SU-DHL-6 (cell line): Measurements from ENCODE around the gene CACNA2D4.

ENCODE experiments used
- H2AFZ ChIP-seq: fragments of 200-600 bp; sonication (generic); 2 replicates; pipeline ENCODE4 v1.6.1; 2014; ENCODE audit warnings: low read depth, mild to moderate bottlenecking, moderate library complexity, mixed read lengths, antibody characterized with exemption, low read length; ENCODE audit not compliant: severe bottlenecking
- H3F3A ChIP-seq: fragments of 200-600 bp; shearing (Covaris generic); 2 replicates; pipeline ENCODE4 v1.6.0; 2016; ENCODE audit warnings: antibody characterized with exemption, mild to moderate bottlenecking; ENCODE audit not compliant: insufficient read depth
- H3K27ac ChIP-seq: fragments of 200-600 bp; sonication (generic); 2 replicates; pipeline ENCODE4 v1.5.1; 2016; ENCODE audit warnings: low read depth, mild to moderate bottlenecking, low read length, moderate library complexity, mixed read lengths
- H3K27me3 ChIP-seq: fragments of 200-600 bp; sonication (generic), shearing (Covaris generic); 2 replicates; pipeline ENCODE4 v1.6.0; 2014; ENCODE audit warnings: mild to moderate bottlenecking, low read length
- H3K36me3 ChIP-seq: fragments of 200-600 bp; sonication (generic); 2 replicates; pipeline ENCODE4 v1.6.1; 2014; ENCODE audit warnings: mild to moderate bottlenecking, low read length, mixed read lengths
- H3K4me2 ChIP-seq: fragments of 300-600, 200-600 bp; shearing (Covaris generic), sonication (generic); 2 replicates; pipeline ENCODE4 v1.6.0; 2014; ENCODE audit warnings: low read length, low read depth, mild to moderate bottlenecking; ENCODE audit not compliant: poor library complexity, severe bottlenecking
- H3K4me3 ChIP-seq: fragments of 200-600 bp; sonication (generic); 2 replicates; pipeline ENCODE4 v1.5.1; 2014; ENCODE audit warnings: antibody characterized with exemption, low read length, mild to moderate bottlenecking, mixed read lengths; ENCODE audit not compliant: insufficient read depth, poor library complexity, severe bottlenecking
- H3K79me2 ChIP-seq: fragments of 200-600 bp; sonication (generic); 2 replicates; pipeline ENCODE4 v1.6.1; 2014; ENCODE audit warnings: mild to moderate bottlenecking, low read length, moderate library complexity; ENCODE audit not compliant: insufficient read depth
- H3K9ac ChIP-seq: fragments of 200-600 bp; sonication (generic); 2 replicates; pipeline ENCODE4 v1.7.0; 2014; ENCODE audit warnings: mild to moderate bottlenecking, low read length
- H3K9me2 ChIP-seq: fragments of 200-600 bp; sonication (generic); replicated peaks from 2 replicates; pipeline ENCODE4 v1.6.1; 2014; ENCODE audit warnings: low read length; ENCODE audit not compliant: insufficient read depth
- H3K9me3 ChIP-seq: fragments of 200-600 bp; sonication (generic); 2 replicates; pipeline ENCODE4 v1.6.1; 2014; ENCODE audit warnings: low read length, mixed read lengths; ENCODE audit not compliant: insufficient read depth
- H4K20me1 ChIP-seq: fragments of 200-600 bp; sonication (generic); 2 replicates; pipeline ENCODE4 v1.6.1; 2014; ENCODE audit warnings: low read depth, mild to moderate bottlenecking, antibody characterized with exemption, low read length, moderate library complexity, mixed read lengths
- EZH2phosphoT487 ChIP-seq: fragments of 200-600 bp; sonication (generic), shearing (Covaris generic); conservative IDR thresholded peaks from 2 replicates; pipeline ENCODE4 v1.6.1; 2018; ENCODE audit warnings: mild to moderate bottlenecking, antibody characterized with exemption, low read length, moderate library complexity, mixed read lengths
- TF ChIP-seq, protein P1 (sequence below): fragments of 200-600 bp; sonication (generic); IDR thresholded peaks from one replicate; pipeline ENCODE4 v1.5.1; 2017; ENCODE audit warnings: antibody characterized with exemption, mild to moderate bottlenecking, low read length, moderate library complexity; ENCODE audit not compliant: insufficient read depth, poor library complexity, severe bottlenecking

Gene CACNA2D4

DNA sequence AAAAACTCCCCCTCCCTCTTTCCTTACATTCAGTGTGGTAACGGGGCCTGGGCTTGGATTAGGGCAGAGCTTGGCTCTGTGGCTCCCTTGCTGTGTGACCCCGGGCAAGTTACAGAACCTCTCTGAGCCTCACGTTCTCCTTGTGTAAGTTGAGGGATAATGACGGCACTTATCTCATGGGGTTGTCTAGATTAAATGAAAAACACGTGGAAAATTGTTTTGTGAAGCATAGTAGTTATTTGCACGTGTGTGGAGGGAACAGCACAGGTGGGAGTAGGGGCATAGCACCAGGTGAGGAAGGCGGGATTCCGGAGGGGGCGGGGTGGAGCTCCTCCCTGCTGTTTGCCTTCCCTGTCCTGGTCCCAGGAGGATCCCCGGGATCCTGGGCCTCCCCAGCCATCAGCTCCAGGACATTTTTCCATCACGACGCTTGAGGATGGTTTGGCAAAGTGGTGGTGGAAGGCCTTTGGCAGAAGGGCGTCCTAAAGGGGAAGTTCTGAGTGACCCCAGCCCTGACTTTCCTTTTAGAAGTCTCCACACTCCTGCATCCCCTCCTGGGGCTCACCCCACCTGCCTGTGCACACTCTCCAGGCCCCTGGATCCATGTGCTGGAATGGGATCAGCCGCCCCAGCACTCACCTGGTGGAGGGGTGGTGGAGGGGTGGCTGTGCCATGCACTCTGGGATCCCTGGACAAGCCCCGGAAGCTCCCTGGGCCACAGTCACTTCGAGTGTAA is 75.4 kb downstream of the CACNA2D4 start:
- Histone ChIP-seq H3K9me3 (no peaks in the 10 kb centered on the region), H2AFZ (no peak overlapping the region), H3K79me2 (no peaks in the 10 kb centered on the region), H3K27me3 (no peaks in the 10 kb centered on the region), H3K36me3 (no peaks in the 10 kb centered on the region), H3K9ac (no peak overlapping the region), H3K9me2 (no peaks in the 10 kb centered on the region), H3F3A (no peaks in the 10 kb centered on the region), H3K4me2 (no peak overlapping the region), H4K20me1 (no peaks in the 10 kb centered on the region), H3K27ac (no peak overlapping the region), H3K4me3 (no peak overlapping the region)
- TF ChIP-seq EZH2phosphoT487 = no peak
- TF ChIP-seq, protein P1, sequence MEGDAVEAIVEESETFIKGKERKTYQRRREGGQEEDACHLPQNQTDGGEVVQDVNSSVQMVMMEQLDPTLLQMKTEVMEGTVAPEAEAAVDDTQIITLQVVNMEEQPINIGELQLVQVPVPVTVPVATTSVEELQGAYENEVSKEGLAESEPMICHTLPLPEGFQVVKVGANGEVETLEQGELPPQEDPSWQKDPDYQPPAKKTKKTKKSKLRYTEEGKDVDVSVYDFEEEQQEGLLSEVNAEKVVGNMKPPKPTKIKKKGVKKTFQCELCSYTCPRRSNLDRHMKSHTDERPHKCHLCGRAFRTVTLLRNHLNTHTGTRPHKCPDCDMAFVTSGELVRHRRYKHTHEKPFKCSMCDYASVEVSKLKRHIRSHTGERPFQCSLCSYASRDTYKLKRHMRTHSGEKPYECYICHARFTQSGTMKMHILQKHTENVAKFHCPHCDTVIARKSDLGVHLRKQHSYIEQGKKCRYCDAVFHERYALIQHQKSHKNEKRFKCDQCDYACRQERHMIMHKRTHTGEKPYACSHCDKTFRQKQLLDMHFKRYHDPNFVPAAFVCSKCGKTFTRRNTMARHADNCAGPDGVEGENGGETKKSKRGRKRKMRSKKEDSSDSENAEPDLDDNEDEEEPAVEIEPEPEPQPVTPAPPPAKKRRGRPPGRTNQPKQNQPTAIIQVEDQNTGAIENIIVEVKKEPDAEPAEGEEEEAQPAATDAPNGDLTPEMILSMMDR = no peak

DNA sequence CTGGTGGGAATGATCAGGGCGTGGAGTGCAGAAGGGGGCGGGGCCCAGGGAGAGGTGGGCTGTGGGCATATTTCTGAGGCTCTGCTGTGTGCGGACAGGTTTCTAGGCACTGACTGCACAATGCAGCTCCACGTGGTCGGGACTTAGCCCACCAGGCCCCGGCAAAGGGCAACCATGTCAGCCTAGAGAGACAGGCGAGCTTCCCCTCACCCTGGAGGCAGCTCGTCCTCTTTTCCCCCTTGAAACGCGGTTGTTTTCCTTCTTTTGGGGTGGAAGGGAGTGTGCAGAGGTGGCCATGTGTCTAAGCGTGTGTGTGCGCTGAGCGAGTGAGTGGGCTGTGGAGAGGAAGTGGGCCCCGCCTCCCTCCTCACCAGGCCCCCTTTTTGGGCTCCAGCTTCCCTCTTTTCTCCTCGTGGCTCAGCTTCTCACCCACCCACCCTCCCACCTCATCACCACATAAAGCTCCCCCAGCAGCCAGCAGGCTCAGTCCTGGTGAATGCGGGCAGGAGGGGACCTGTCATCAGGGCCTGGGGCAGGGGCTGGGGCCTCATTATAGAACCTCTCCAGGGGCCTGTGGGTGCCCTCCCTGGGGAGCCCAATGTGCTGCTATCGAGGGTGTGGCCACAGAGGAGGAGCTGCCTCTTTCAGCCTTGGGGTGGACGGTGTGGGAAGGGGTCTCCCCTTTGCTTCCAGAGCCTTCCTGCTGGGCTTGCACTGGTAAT is 76.1 kb downstream of the CACNA2D4 start:
- no peak overlapping the region for H3K9ac ChIP-seq
- H2AFZ ChIP-seq = no peak overlapping the region
- H3K9me3 ChIP-seq = no peaks in the 10 kb centered on the region
- H4K20me1 ChIP-seq = no peaks in the 10 kb centered on the region
- no peaks in the 10 kb centered on the region for H3K9me2 ChIP-seq
- no peak overlapping the region for H3K4me2 ChIP-seq
- no peaks in the 10 kb centered on the region for H3K79me2 ChIP-seq
- TF ChIP-seq, protein P1 = no peak
- no peak for TF ChIP-seq EZH2phosphoT487
- H3K27ac ChIP-seq = no peak overlapping the region
- H3K27me3 ChIP-seq = no peaks in the 10 kb centered on the region
- H3K4me3 ChIP-seq = no peak overlapping the region
- no peaks in the 10 kb centered on the region for H3K36me3 ChIP-seq
- no peaks in the 10 kb centered on the region for H3F3A ChIP-seq

DNA sequence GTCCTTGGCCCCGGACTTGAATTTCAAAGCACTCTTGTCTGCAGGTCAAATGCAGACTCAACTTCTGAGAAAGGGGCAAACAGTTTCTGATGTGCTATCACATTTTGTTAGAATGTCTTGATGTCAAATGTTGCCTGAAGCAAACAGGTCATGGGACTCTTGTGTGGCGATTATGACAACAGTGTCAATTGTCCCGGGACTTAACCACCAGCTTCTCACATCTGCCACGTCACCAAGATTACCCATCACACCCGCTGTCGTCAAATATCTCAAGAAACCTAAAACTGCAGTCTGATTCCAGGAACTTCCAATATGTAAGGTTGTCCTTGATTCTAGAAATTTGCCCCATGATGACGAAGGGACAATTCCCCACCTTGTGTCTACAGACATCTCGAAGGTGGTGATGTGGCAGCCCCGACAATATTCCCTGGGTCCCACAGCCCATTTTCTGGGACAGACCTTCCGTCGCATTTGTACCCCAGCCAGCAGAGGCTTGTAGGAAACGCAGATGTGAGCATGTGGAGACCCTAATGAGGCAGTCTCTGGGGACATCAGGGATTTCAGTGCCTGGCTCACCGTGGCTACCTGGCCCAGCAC is 76.8 kb downstream of the CACNA2D4 start:
- TF ChIP-seq, protein P1 = no peak
- no peak for TF ChIP-seq EZH2phosphoT487
- no peaks in the 10 kb centered on the region for H4K20me1 ChIP-seq
- no peaks in the 10 kb centered on the region for H3K27me3 ChIP-seq
- no peak overlapping the region for H2AFZ ChIP-seq
- no peaks in the 10 kb centered on the region for H3F3A ChIP-seq
- H3K27ac ChIP-seq = no peak overlapping the region
- H3K4me3 ChIP-seq = no peak overlapping the region
- no peaks in the 10 kb centered on the region for H3K9me2 ChIP-seq
- H3K9me3 ChIP-seq = no peaks in the 10 kb centered on the region
- H3K79me2 ChIP-seq = no peaks in the 10 kb centered on the region
- no peak overlapping the region for H3K4me2 ChIP-seq
- H3K9ac ChIP-seq = no peak overlapping the region
- H3K36me3 ChIP-seq = no peaks in the 10 kb centered on the region
